ENCODE measurements around the gene ELP5. TPM values are rescaled to one million over a fixed set of nuclear protein-coding genes. Genes with fewer than 3 reads are reported as not detected.
A peak's percentile ranks its signal among the peaks of the same experiment; 100 is the strongest.

Gene ELP5
- total and polyA plus RNA-seq, 2 donors (not counting 1 experiment from before 2014, with no cell fraction given), result 22.6 to 33.2 TPM

DNA sequence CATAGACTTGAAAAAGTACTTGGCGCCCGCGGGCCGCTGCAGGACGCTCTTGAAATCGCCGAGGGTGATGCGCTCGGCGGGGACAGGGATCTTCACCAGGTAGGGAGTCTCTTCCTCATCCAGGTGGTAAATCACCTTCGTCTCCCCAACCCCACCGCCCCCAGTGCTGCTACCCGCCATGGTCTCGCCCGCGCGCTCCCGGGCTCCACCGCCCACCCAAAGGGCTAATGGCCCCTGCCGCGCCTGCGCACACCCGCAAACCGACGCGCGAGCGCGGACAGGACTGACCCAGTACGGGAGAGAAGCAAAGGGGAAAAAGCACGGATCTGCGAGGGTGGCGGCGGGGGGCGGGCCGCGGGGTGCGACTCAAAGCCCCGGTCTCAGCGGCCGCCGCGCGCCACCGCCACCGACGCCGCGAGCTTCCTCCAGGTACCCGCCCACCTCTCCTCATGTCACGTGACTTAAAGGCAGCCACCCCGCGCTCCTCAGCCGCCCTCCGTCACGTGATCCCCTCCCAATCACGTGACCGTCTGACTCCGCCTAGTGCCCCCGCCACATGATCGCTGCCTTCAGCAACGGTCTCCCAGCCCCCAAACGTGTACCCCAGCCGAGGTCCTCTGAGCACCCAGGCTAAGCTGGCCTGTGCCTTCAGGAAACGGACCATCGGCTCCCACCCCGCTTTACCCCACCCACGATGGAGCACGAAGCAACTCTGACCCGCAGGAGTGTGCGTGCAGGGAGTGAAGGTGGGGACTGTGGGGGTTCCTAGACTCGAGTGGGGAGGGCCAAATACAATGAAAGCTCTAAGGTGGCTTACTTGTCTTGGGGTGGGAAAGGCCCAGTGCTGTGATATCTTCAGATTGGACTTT lies 17.7 kb upstream of the ELP5 start, which contains the start of gene DVL2:
TSS of gene DVL2 (minus strand) at position 435 of the 869 bp plus-strand sequence. CDS start at position 180, 255 bp downstream.
- H3K4me3 ChIP-seq (replicated peaks in 1 of 4; ENCODE audit: control extremely low read depth in 1 of 4, insufficient read depth in 1 of 4, low read depth in 3 of 4, low read length in 4 of 4), result peak within 1 kb of the TSS; percentile 64 to 99 (median 97)
- peaks cover 16% of the 10 kb centered on the region for H3K4me1 ChIP-seq (ENCODE audit: control insufficient read depth, extremely low read depth, insufficient read depth, low read length)
- peaks cover 87% of the 10 kb centered on the region for H3K79me2 ChIP-seq (ENCODE audit: control insufficient read depth, insufficient read depth, low read length)
- H2AFZ ChIP-seq (ENCODE audit: low read length), result peak within 1 kb of the TSS; percentile 11
- TF ChIP-seq CTCF (conservative IDR thresholded peaks at IDR 0.05 in 1 of 2, IDR thresholded peaks at IDR 0.05 in 1 of 2; ENCODE audit: low read depth in 1 of 2, low read length in 2 of 2) (no peak), EZH2 (IDR thresholded peaks at IDR 0.05; ENCODE audit: low read length, missing control alignments) (no peak)
- H3K27me3 ChIP-seq (ENCODE audit: control insufficient read depth, insufficient read depth, low read length), result no peaks in the 10 kb centered on the region
- no peaks in the 10 kb centered on the region for H3K9me3 ChIP-seq (ENCODE audit: control insufficient read depth, insufficient read depth, low read depth, low read length)
- peaks cover 29% of the 10 kb centered on the region for H3K36me3 ChIP-seq (ENCODE audit: control insufficient read depth, insufficient read depth, low read length)
- H3K27ac ChIP-seq (ENCODE audit: insufficient read depth, low read length), result peak within 1 kb of the TSS; percentile 85
- H3K4me2 ChIP-seq (ENCODE audit: extremely low read depth, insufficient read depth, low read length), result peak within 1 kb of the TSS; percentile 96
- no peaks in the 10 kb centered on the region for H4K20me1 ChIP-seq (ENCODE audit: control insufficient read depth, extremely low read depth, insufficient read depth, low read length)
- H3K9ac ChIP-seq (ENCODE audit: insufficient read depth, low read length), result peak within 1 kb of the TSS; percentile 81
- DNase-seq (ENCODE audit: low read depth in 2 of 2), result peak; percentile 93 to 95

GRCh38 chr17:7235693-7236665 lies 16.0 kb upstream of the ELP5 start:
- peak in 1 of 2 donors; percentile 51 for DNase-seq (ENCODE audit: low read depth in 2 of 2)
- peak overlapping the region; percentile 19 for H3K4me2 ChIP-seq (ENCODE audit: extremely low read depth, insufficient read depth, low read length)
- H3K27me3 ChIP-seq (ENCODE audit: control insufficient read depth, insufficient read depth, low read length), result no peaks in the 10 kb centered on the region
- H4K20me1 ChIP-seq (ENCODE audit: control insufficient read depth, extremely low read depth, insufficient read depth, low read length), result no peaks in the 10 kb centered on the region
- TF ChIP-seq EZH2 (IDR thresholded peaks at IDR 0.05; ENCODE audit: low read length, missing control alignments), result no peak
- TF ChIP-seq CTCF (conservative IDR thresholded peaks at IDR 0.05 in 1 of 2, IDR thresholded peaks at IDR 0.05 in 1 of 2; ENCODE audit: low read depth in 1 of 2, low read length in 2 of 2), result no peak
- H3K4me1 ChIP-seq (ENCODE audit: control insufficient read depth, extremely low read depth, insufficient read depth, low read length), result peaks cover 25% of the 10 kb centered on the region
- no peak overlapping the region for H3K9ac ChIP-seq (ENCODE audit: insufficient read depth, low read length)
- H3K79me2 ChIP-seq (ENCODE audit: control insufficient read depth, insufficient read depth, low read length), result peaks cover 80% of the 10 kb centered on the region
- peak overlapping the region; percentile 85 for H3K27ac ChIP-seq (ENCODE audit: insufficient read depth, low read length)
- no peak overlapping the region for H2AFZ ChIP-seq (ENCODE audit: low read length)
- H3K4me3 ChIP-seq (replicated peaks in 1 of 4; ENCODE audit: control extremely low read depth in 1 of 4, insufficient read depth in 1 of 4, low read depth in 3 of 4, low read length in 4 of 4), result peak overlapping the region in 1 of 4 experiments; percentile 90
- H3K36me3 ChIP-seq (ENCODE audit: control insufficient read depth, insufficient read depth, low read length), result peaks cover 24% of the 10 kb centered on the region
- H3K9me3 ChIP-seq (ENCODE audit: control insufficient read depth, insufficient read depth, low read depth, low read length), result no peaks in the 10 kb centered on the region

Data from fibroblast of lung (primary cell).